HG02885 (cell line): Measurements from ENCODE around the gene UBE2N.

ENCODE experiments used
- ATAC-seq: cut with Tn5 transposase; IDR thresholded peaks from one replicate; pipeline ENCODE4 v1.9.1; 2021; ENCODE audit warnings: mild to moderate bottlenecking; ENCODE audit not compliant: unreplicated experiment, poor library complexity

Gene UBE2N

DNA sequence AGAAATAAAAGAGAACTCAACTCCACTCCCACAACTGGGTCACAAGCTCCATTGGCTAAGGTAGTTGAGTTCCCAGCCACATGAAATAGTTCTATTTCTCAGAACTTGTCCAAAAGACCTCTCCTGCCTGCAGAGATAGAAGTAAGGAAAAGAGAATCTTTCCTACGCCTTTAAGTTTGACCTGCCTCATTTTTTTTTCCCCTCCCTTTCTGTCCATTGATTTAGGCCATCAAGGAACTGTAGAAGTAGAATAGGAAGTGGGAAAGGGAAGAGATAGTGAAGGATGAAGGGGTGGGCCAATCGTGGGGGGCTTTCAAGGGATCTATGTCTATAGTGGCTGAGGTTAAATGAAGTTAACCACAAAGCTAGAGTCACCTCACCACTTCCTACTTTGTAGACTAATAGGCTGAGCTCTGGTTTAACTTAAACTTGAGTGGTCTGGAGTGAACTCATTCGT, 77.9 kb downstream of the UBE2N start:
- peak; percentile 56 for ATAC-seq

DNA sequence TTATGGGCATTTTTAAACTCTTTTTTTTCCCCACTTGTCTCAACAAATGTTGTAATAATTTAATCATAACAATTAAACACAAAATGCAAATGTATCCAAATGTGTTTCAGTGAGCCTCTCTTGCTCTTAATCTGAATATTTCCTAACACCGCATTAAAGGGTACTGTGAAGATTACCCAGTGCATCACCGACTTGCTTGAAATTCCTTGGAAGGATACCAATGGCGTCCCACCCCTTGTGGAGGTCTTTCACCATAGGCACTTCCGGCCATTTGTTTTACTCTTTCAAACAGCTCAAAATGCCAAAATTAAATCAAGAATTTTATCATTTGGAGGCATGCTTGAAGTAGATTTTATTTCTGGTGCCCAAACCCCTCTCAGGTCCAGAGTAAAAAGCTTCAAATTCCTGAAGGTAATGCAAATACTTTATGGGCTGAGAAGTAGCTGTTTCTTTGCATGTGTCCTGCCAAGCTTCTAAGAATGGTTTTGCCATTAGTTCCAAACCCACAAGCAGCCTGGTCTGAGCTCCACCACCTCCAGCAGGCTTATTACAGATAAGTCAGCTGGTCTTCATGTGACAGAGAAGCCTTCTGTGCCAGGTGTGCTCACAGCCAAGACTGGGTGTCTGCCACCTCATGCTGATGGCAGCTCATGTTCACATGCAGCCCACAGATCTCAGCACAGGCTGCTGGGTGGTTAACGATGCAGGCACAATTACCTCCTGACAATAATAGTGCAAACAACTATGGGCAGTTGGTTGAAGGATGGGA, 80.4 kb downstream of the UBE2N start:
- ATAC-seq: no peak

DNA sequence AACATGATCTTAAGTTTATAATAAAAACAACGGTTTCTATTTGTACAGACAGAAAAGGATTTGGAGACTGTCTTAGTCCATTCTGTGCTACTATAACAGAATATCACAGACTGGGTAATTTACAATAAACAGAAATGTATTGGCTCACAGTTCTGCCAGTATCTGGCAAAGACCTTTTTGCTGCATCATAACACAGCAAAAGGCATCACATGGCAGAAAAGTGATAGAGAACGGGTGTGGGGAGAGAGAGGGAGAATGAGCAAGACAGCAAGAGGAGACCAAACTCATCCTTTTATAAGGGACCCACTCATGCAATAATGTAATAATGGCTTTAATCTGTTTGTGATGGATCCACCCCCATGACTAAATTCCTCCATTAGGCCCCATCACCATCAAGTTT, 81.1 kb downstream of the UBE2N start:
- ATAC-seq: no peak

DNA sequence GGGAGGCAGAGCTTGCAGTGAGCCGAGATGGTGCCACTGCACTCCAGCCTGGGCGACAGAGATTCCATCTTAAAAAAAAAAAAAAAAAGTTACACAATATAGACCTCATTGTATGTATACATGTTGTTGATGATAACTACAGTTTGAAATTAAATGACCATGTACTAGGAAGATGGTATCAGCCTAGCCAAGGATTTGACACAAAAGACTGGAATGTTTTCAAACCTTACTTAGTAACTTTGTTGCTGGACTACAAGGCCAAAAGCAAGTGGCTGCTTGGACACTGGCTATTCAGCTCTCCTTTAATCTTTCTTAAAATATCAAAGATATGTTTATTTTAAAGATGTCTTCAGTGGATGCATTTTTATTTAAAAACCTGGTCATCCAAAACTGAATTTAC, 82.9 kb downstream of the UBE2N start:
- ATAC-seq: no peak

DNA sequence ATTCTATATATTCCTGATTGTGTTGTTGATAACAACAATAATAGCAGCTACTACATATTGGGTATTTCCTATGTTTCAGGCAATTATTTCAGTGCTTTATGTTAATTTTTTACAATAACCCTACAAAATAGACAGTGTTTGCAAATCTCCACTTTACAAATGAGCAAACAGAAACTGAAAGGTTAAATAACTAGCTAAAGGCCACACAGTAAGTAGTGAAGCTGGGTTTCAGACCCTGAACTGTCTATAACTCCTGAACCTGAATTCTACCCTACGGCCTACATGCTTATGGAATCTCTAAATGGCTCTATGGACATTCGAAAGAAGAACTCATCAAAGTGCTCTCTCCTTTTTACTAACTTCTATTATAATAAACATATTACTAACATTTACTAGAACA, 83.7 kb downstream of the UBE2N start:
- ATAC-seq: peak; percentile 78

DNA sequence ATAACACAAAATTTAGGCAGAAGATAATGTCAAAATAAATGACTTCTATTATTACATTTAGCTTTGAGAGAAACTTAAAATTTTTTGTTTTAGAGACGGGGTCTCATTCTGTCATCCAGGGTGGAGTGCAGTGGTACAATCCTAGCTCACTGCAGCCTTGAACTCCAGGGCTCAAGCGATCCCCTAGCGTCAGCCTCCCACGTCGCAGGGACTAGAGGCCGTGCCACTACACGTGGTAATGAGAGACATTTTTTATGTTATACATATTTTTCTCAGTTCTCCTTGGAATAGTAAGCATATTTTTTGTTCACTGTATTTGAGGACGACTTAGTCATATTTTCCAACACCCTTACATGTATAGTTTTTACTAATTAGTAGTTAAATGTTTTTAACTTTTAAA, 85.5 kb downstream of the UBE2N start:
- ATAC-seq: no peak
